ENCODE measurements around the gene POLR2L. TPM values are rescaled to one million over a fixed set of nuclear protein-coding genes. Genes with fewer than 3 reads are reported as not detected.

Gene POLR2L
- total RNA-seq, 1 experiment from 2014 or later, result 211 TPM

DNA sequence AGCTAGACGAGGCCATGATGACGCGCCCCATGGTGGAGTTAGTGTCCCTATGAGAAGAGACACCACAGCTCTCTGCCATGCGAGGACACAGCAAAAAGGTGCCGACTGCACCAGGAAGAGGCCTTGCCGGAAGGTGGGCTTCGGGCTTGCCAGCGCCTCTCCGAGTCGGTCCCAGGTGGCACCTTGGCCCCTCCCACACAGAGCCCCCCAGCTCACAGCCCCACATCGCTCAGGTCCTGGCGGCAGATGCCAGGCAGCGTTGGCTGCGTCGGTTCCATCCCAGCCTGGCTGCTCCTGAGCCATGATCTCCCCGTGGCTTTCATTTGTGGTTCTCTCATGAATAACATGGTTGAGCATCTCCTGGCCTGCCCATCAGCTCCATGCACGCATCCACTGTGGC lies 44.2 kb upstream of the POLR2L start:
- Histone ChIP-seq H3K4me2 (ENCODE audit: low read length) (no peak overlapping the region), H3K9ac (ENCODE audit: low read length) (no peak overlapping the region), H3K9me2 (ENCODE audit: insufficient read depth) (no peaks in the 10 kb centered on the region), H3K79me2 (ENCODE audit: insufficient read depth, low read length) (no peaks in the 10 kb centered on the region), H3K27ac (ENCODE audit: low read depth, low read length) (no peak overlapping the region), H2AFZ (ENCODE audit: low read depth, low read length, poor library complexity, severe bottlenecking) (no peak overlapping the region), H3K4me3 (replicated peaks in 1 of 2; ENCODE audit: low read depth in 1 of 2, low read length in 2 of 2) (no peak overlapping the region), H4K20me1 (ENCODE audit: insufficient read depth) (no peaks in the 10 kb centered on the region), H3K9me3 (ENCODE audit: control insufficient read depth in 1 of 2, insufficient read depth in 1 of 2, low read depth in 1 of 2, low read length in 2 of 2) (no peaks in the 10 kb centered on the region), H3K4me1 (ENCODE audit: control insufficient read depth in 1 of 2, insufficient read depth in 2 of 2, low read length in 2 of 2) (no peaks in the 10 kb centered on the region), H3K27me3 (ENCODE audit: insufficient read depth, low read length) (no peaks in the 10 kb centered on the region), H3K36me3 (ENCODE audit: control insufficient read depth in 1 of 2, insufficient read depth in 2 of 2, low read length in 2 of 2) (peaks cover 0 to 4% of the 10 kb centered on the region in 2 experiments; a peak in 2 of 4 replicates)
- ChIA-PET RAD21 (ENCODE audit: low non-redundant PET in 1 of 2, low total read pairs in 2 of 2, uncharacterized antibody in 2 of 2, unreplicated experiment in 2 of 2) (no interaction called here), POLR2A (interaction anchor here (0.7 kb wide), 1 partner anchor 19 kb away, joined by 3 read pairs; no protein-coding TSS in a partner anchor), CTCF (no interaction called here)
- intact Hi-C loops (cut with micrococcal nuclease), result no loop called here
- ATAC-seq, result no peak
- DNase-seq (ENCODE audit: low read depth, low spot score), result no peak
- BruUV-seq (replicated peaks), result no TSS peak
- TF ChIP-seq EZH2 (IDR thresholded peaks at IDR 0.05) (no peak), ZFX (IDR thresholded peaks at IDR 0.05) (no peak), JUND (IDR thresholded peaks at IDR 0.05) (no peak), SRF (IDR thresholded peaks at IDR 0.05; ENCODE audit: low read depth) (no peak)

DNA sequence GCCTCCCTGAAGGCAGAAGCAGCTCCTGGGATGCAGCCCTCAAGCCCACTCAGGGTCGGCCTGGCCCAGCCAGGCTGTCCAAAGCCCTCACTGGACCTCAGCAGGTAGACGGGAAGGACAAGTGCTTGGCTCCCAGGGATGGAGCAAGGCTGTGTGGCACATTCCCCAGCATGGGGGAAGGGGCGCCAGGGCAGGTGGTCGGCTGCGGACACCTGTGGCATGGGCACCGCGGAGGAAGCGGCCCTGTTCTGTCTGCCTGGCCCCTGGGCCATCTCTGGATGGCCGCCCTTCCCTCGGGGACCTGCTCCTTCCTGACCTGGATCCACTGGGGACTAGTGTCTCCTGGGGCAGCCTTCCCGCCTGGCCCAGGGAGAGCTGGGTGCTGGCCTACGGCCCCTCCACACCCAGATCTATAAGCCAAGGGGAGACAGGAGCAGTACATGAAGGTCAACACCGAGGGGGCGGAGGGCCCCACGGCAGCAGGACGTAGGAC lies 42.3 kb upstream of the POLR2L start:
- Histone ChIP-seq H2AFZ (ENCODE audit: low read depth, low read length, poor library complexity, severe bottlenecking) (no peak overlapping the region), H3K27me3 (ENCODE audit: insufficient read depth, low read length) (no peaks in the 10 kb centered on the region), H3K9ac (ENCODE audit: low read length) (no peak overlapping the region), H4K20me1 (ENCODE audit: insufficient read depth) (no peaks in the 10 kb centered on the region), H3K9me2 (ENCODE audit: insufficient read depth) (no peaks in the 10 kb centered on the region), H3K4me2 (ENCODE audit: low read length) (no peak overlapping the region), H3K79me2 (ENCODE audit: insufficient read depth, low read length) (no peaks in the 10 kb centered on the region), H3K27ac (ENCODE audit: low read depth, low read length) (no peak overlapping the region), H3K4me3 (replicated peaks in 1 of 2; ENCODE audit: low read depth in 1 of 2, low read length in 2 of 2) (no peak overlapping the region), H3K9me3 (ENCODE audit: control insufficient read depth in 1 of 2, insufficient read depth in 1 of 2, low read depth in 1 of 2, low read length in 2 of 2) (no peaks in the 10 kb centered on the region), H3K4me1 (ENCODE audit: control insufficient read depth in 1 of 2, insufficient read depth in 2 of 2, low read length in 2 of 2) (no peaks in the 10 kb centered on the region), H3K36me3 (ENCODE audit: control insufficient read depth in 1 of 2, insufficient read depth in 2 of 2, low read length in 2 of 2) (peaks cover 2 to 4% of the 10 kb centered on the region in 2 experiments; a peak in 3 of 4 replicates)
- ChIA-PET POLR2A (no interaction called here), RAD21 (ENCODE audit: low non-redundant PET in 1 of 2, low total read pairs in 2 of 2, uncharacterized antibody in 2 of 2, unreplicated experiment in 2 of 2) (no interaction called here), CTCF (no interaction called here)
- ATAC-seq, result no peak
- intact Hi-C loops (cut with micrococcal nuclease), result no loop called here
- no peak for DNase-seq (ENCODE audit: low read depth, low spot score)
- no TSS peak for BruUV-seq (replicated peaks)
- TF ChIP-seq, protein P1, sequence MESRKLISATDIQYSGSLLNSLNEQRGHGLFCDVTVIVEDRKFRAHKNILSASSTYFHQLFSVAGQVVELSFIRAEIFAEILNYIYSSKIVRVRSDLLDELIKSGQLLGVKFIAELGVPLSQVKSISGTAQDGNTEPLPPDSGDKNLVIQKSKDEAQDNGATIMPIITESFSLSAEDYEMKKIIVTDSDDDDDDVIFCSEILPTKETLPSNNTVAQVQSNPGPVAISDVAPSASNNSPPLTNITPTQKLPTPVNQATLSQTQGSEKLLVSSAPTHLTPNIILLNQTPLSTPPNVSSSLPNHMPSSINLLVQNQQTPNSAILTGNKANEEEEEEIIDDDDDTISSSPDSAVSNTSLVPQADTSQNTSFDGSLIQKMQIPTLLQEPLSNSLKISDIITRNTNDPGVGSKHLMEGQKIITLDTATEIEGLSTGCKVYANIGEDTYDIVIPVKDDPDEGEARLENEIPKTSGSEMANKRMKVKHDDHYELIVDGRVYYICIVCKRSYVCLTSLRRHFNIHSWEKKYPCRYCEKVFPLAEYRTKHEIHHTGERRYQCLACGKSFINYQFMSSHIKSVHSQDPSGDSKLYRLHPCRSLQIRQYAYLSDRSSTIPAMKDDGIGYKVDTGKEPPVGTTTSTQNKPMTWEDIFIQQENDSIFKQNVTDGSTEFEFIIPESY (IDR thresholded peaks at IDR 0.05; ENCODE audit: extremely low read depth, insufficient replicate concordance, low read length), result no peak
- TF ChIP-seq, protein P2, sequence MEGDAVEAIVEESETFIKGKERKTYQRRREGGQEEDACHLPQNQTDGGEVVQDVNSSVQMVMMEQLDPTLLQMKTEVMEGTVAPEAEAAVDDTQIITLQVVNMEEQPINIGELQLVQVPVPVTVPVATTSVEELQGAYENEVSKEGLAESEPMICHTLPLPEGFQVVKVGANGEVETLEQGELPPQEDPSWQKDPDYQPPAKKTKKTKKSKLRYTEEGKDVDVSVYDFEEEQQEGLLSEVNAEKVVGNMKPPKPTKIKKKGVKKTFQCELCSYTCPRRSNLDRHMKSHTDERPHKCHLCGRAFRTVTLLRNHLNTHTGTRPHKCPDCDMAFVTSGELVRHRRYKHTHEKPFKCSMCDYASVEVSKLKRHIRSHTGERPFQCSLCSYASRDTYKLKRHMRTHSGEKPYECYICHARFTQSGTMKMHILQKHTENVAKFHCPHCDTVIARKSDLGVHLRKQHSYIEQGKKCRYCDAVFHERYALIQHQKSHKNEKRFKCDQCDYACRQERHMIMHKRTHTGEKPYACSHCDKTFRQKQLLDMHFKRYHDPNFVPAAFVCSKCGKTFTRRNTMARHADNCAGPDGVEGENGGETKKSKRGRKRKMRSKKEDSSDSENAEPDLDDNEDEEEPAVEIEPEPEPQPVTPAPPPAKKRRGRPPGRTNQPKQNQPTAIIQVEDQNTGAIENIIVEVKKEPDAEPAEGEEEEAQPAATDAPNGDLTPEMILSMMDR (IDR thresholded peaks at IDR 0.05 in 2 of 3, conservative IDR thresholded peaks at IDR 0.05 in 1 of 3; ENCODE audit: borderline replicate concordance in 1 of 3, insufficient read depth in 1 of 3, low read depth in 2 of 3, low read length in 2 of 3), result no peak
- TF ChIP-seq EZH2phosphoT487 (IDR thresholded peaks at IDR 0.05; ENCODE audit: borderline replicate concordance) (no peak), EZH2 (IDR thresholded peaks at IDR 0.05) (no peak), POLR2AphosphoS5 (IDR thresholded peaks at IDR 0.05; ENCODE audit: low read depth, low read length) (no peak), JUND (IDR thresholded peaks at IDR 0.05) (no peak), FOSL1 (IDR thresholded peaks at IDR 0.05; ENCODE audit: low read depth) (no peak), SP1 (IDR thresholded peaks at IDR 0.05; ENCODE audit: low read depth) (no peak), ZNF274 (IDR thresholded peaks at IDR 0.05; ENCODE audit: low read depth, low read length) (no peak), CBX3 (IDR thresholded peaks at IDR 0.05; ENCODE audit: low read depth) (no peak), SIN3A (IDR thresholded peaks at IDR 0.05; ENCODE audit: low read depth) (no peak)
- TF ChIP-seq, protein P3, sequence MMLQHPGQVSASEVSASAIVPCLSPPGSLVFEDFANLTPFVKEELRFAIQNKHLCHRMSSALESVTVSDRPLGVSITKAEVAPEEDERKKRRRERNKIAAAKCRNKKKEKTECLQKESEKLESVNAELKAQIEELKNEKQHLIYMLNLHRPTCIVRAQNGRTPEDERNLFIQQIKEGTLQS (IDR thresholded peaks at IDR 0.05), result no peak
